ENCODE results near the gene COL4A4.

GRCh38 chr2:226999661-227000060 lies 164.3 kb downstream of the COL4A4 start:
- TF ChIP-seq POLR2AphosphoS5 (IDR thresholded peaks at IDR 0.05): no peak
- TF ChIP-seq, protein P1, sequence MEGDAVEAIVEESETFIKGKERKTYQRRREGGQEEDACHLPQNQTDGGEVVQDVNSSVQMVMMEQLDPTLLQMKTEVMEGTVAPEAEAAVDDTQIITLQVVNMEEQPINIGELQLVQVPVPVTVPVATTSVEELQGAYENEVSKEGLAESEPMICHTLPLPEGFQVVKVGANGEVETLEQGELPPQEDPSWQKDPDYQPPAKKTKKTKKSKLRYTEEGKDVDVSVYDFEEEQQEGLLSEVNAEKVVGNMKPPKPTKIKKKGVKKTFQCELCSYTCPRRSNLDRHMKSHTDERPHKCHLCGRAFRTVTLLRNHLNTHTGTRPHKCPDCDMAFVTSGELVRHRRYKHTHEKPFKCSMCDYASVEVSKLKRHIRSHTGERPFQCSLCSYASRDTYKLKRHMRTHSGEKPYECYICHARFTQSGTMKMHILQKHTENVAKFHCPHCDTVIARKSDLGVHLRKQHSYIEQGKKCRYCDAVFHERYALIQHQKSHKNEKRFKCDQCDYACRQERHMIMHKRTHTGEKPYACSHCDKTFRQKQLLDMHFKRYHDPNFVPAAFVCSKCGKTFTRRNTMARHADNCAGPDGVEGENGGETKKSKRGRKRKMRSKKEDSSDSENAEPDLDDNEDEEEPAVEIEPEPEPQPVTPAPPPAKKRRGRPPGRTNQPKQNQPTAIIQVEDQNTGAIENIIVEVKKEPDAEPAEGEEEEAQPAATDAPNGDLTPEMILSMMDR (IDR thresholded peaks at IDR 0.05): no peak

Measured in prostate gland (tissue), 2 donors.